SH-SY5Y (cell line): ENCODE measurements around the gene MDM2.

Experiments used
- GATA2 ChIP-seq: IDR thresholded peaks from 2 replicates; pipeline ENCODE4 v1.6.1; 2011; ENCODE audit warnings: mild to moderate bottlenecking, low read depth, low read length
- GATA3 ChIP-seq: IDR thresholded peaks from 2 replicates; pipeline ENCODE4 v1.6.1; 2011; ENCODE audit warnings: low read depth, mild to moderate bottlenecking, low read length, moderate library complexity

- TF ChIP-seq GATA2 (no peak), GATA3 (no peak)
Observed at GRCh38 chr12:68796399-68796798, 11.6 kb upstream of the MDM2 start.
